Kidney glomerular epithelial cell (primary cell): ENCODE measurements around the gene DRP2.
"Not testable (repeated sequence)": the region's sequence is repeated elsewhere in the genome, so short reads cannot be mapped to it uniquely, and the experiment has no call there.

ENCODE experiments used
- DNase-seq: peaks from one replicate; lab custom pipeline; 2025; lab: John Stamatoyannopoulos, UW

Gene DRP2

DNA sequence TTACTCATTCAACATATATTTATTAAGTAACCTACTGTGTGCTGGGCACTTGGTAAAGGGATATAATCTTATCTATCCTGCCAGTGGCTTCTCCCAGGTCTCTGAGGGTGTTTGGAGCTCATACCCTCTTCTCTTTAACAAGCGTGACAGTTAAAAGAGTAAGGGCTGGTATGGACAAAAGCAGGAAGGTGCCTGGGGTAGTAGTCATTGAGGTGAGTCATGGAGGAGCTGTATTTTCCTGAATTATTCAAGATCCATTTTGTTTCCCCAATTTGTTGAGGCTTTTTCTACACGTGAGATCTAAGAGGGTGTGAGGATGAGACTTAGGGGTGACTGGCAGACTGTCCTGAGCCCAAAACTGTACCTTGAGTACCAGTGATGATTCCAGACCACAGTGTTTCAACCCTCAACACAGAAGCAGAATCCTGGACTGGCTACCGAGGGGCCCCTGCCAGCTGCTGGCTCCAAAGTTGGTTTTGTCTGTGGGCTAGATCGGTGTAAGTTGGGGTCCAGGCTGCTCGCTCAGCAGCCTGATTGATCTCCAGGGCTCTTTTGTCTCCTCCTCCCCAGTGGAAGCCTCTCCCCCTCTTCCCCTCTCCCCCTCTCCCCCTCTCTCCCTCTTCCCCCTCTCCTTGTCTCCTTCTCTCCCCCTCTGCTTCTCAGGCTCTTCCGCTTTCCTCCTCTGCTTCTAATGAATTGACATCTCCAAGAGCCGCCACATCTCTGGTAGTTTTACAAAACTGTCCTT lies at the start of gene DRP2:
Gene DRP2 (plus strand): TSS at position 671 of the 748 bp plus-strand sequence. CDS start 11,862 bp downstream, outside the sequence.
- no peak for DNase-seq

GRCh38 chrX:101171883-101172400 lies 47.6 kb upstream of the DRP2 start:
- no peak for DNase-seq

DNA sequence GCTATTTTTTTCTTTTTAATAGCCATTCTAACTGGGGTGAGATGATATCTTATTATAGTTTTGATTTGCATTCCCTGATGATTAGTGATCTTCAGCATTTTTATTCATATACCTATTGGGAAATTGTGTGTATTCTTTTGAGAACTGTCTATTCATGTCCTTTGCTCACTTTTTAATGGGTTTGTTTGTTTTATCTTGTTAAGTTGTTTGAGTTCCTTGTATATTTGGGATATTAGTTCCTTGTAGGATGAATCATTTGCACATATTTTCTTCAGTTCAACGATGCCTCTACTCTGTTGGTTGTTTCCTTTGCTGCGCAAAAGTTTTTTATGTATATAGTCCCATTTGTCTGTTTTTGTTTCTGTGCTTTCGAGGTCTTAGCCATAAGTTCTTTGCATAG lies 43.1 kb upstream of the DRP2 start:
- no peak for DNase-seq

GRCh38 chrX:101184876-101185275 lies 34.7 kb upstream of the DRP2 start:
- DNase-seq, result not testable (repeated sequence)

GRCh38 chrX:101187961-101188360 lies 31.6 kb upstream of the DRP2 start:
- not testable (repeated sequence) for DNase-seq

DNA sequence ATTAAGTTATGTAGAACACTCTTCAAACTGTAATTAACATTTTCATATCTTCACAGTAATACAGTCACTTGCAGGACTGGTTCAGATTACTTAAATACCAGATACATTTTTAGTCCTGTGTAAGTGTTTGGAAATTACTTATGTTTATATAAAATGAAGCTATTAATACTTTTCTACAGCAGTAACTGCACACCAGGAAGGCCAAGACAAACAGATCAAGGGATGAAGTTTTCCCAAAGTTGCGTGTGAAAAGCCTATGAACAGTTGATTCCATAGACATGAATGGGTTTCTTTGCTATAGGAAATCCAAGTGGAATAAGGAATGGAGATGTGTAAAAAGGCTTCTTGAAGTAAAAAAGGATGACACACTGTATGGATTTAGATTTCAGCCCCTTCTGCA lies 28.9 kb upstream of the DRP2 start:
- no peak for DNase-seq

DNA sequence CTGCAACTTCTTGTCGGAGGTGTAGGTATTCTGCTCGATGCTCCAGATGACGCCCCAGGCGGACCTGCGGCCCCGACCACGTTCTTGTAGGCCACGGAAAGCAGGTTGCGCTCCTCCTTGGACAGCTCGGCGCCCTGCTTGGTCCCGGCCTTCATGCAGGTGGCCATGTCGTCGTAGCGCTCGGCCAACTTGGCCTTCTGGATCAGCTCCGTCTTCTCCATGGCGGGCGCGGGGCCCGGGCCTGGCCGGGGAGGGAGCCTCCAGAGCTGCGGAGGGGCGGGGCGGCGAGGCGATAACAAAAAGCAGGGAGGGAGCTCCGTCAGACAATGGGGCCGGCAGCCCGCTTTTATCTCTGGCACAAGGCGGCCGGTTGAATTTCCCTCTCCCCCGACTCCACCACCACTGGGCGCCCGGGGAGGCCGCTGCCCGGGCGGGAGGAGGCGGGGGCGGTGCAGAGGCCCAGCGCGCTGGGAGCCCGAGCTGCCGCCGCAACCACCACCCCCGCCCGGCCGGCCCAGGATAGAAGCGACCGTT lies 28.3 kb upstream of the DRP2 start:
- no peak for DNase-seq

GRCh38 chrX:101195442-101196173 lies 24.0 kb upstream of the DRP2 start:
- no peak for DNase-seq

- DNase-seq, result no peak
Observed at GRCh38 chrX:101203761-101204351, 15.7 kb upstream of the DRP2 start.

DNA sequence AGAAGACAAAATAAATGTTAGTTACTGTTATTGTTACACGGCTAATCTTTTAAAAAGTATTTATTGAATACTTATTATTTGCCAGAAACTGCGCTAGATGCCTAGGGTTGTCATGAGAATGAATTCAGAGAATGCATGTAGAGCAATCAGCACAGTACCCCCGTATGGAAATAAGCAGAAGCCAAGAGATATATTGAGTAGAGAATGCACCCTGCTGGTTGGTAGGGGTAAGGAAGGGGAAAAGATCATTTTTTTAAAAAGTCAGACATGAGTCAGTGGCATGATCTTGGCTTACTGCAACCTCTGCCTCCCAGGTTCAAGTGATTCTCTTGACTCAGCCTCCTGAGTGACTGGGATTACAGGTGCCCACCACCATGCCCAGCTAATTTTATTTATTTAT lies 13.1 kb upstream of the DRP2 start:
- DNase-seq, result peak; percentile 12

DNA sequence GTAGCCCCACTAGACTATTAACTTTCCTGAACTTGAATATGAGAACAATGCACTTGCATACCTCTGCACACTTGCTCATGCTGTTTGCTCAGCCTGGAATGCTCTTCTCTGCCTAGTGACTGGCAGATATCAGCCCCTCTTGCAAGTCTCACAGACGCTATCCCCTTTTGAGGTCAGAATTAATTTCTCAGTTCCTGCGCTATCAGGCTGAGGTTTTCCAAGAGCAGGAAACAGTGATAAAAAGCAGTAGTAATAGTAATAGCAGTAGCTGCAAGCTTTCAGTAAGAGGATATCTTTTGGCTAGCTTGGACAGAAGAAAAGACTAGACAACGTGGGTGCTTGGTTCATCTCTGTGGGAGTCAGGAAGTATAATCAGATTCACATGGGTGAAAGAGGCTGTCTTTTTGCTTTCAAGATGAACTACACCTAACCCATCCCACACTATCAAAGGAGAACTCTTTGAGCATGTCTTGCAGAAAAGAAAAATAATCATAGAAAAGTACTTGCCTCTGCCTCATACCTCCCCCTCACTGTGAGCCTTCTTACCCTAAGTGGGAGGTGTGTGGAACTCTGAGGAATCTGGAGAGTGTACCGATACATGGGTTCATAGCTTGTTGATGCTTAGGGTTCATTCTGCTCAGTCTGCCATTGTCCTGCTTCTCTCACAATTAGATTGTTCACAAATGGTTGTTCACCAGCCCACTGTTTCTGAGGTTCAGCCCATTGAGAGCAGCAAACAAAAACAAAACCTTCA lies 11.3 kb upstream of the DRP2 start:
- peak; percentile 30 for DNase-seq

DNA sequence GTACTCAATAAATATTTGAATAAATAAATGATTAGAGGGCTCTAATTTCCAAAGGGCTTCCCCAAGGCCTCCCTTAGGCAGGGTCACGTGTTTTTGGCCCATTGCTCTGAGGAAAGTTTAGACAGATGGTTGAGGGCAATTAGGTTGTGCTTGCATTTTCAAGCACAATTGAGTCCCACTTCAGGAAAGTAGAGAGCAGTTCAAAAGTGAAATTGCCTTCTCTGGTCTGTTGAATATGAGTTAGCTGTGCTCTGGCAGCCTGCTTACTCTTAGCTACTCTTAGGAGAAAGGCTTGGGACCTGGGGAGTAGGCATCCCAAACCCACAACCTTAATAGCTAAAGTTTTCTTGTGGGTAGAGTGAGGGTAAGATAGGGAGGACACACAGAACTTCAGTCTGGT lies 9.0 kb upstream of the DRP2 start:
- DNase-seq, result no peak

DNA sequence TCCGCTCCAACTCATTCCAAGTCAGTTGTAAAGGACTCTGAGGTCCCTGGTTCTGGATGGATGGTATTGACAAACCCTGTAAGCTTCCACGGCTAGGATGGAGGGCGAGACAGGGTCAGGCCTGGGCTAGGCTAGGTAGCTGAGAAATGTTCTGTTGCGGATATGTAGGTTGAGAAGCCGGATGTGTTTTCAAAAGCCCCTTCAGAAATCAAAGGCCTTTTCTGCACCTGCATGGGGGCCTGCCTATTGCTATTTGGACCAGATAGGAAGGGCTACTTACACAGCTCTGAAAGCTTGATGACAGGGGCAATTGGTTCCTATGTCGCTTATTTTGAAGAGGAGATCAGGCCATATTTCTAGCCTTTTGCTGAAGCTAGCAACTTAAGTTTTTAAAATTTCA lies 1.9 kb upstream of the DRP2 start:
- DNase-seq, result no peak

GRCh38 chrX:101219864-101220346 lies 319 bp downstream of the DRP2 start:
- DNase-seq, result no peak

- DNase-seq, result no peak
Observed at GRCh38 chrX:101220662-101221260, 1.2 kb downstream of the DRP2 start.

DNA sequence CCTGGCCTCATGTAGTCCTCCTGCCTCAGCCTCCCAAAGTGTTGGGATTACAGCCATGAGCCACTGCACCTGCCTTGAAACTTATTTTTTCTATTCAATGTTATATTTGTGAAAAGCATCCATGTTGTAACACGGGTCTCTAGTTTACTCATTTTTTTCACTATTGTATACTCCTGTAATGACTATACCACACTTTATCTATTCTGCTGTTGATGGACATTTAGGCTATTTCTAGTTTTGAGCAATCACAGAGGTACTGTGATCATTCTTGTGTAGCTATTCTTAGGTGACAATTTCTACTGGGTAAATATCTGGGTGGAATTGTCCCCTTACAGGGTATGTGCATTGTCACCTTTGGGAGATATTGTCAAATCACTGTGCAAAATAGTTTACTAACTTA lies 3.6 kb downstream of the DRP2 start:
- no peak for DNase-seq

GRCh38 chrX:101229170-101229569 lies 9.6 kb downstream of the DRP2 start:
- DNase-seq, result peak; percentile 6

DNA sequence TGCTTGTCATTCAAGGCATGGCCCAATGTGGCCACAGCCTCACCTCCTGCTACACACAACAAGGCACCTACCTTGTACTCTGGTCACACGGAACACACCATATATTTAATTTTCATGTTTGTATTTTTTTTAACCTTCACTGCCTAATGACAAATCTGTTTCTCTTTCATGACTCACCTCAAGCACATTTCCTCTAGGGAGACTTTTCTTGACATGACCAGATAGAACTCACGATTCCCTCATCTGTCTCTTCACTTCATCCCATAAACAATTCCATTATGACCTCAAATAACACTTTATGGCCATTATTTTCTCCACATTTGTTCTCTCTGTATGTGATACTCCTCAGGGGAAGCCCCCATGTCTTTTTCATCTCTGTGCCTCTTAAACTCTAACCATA lies 11.1 kb downstream of the DRP2 start:
- peak; percentile 7 for DNase-seq

GRCh38 chrX:101231080-101231479 lies 11.5 kb downstream of the DRP2 start:
- no peak for DNase-seq

DNA sequence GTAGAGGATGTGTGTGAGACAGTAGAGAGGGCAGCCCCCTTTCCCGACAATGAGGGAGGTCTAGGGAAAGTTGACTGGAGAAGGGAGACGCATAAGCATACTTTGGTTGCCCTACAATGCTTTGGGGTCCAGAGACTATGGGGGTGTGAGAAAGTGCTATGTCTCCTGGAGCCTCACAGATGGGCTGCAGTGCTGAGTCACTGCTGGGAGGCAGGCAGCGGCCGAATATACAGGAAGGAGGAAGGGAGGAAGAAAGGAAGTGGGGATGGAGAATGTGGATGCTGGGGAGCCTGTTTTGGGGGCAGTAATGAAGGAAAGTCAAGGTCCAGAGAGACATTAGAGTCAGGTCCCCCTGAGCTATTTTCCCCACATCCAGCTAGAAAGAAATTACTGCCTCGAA lies 12.7 kb downstream of the DRP2 start:
- DNase-seq, result no peak

DNA sequence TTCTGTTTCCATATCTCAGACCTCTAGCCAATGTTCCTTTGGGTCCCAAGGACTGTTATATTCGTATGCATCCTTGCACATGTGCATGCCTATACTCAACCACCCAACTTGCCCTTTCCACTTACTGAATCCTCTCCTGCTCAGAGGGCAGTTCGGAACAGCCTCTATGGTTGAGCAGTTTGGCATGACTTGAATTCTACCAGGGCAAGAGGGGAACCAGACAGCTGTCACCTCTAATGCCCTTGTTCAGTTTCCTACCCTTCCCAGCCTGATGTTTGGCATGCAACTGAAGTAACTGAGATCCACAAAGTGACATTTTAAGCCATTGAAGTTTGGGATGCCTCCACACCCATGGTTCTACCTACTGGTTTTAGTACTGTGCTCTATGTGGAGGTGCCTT lies 17.5 kb downstream of the DRP2 start:
- DNase-seq, result no peak
